GM12891 (cell line): Measurements from ENCODE around the gene FUBP3.

Source experiments
- DNase-seq: peaks from one replicate; pipeline ENCODE4 v3.0.0; 2011; ENCODE audit warnings: low spot score; ENCODE audit not compliant: insufficient read length
- FAIRE-seq: peaks from 2 replicates; lab custom pipeline; 2011; peaks lifted over from hg19 to GRCh38; lab: Jason Lieb, UNC
- PAX5 ChIP-seq: IDR thresholded peaks from 2 replicates; pipeline ENCODE4 v1.6.1; 2011; ENCODE audit warnings: low read length, moderate library complexity, mild to moderate bottlenecking; ENCODE audit not compliant: insufficient read depth, severe bottlenecking
- POLR2A ChIP-seq: IDR thresholded peaks from 2 replicates; pipeline ENCODE4 v1.6.1; 2011; ENCODE audit warnings: low read depth, low read length, control low read depth
- POLR2AphosphoS5 ChIP-seq: IDR thresholded peaks from 2 replicates; pipeline ENCODE4 v1.6.1; 2011; ENCODE audit warnings: low read depth, low read length, control low read depth
- POU2F2 ChIP-seq: IDR thresholded peaks from 2 replicates; pipeline ENCODE4 v1.6.1; 2011; ENCODE audit warnings: low read depth, mild to moderate bottlenecking, control low read depth, low read length, moderate library complexity
- SPI1 ChIP-seq: IDR thresholded peaks from 2 replicates; pipeline ENCODE4 v1.6.1; 2011; ENCODE audit warnings: low read depth, low read length, control low read depth
- TAF1 ChIP-seq: IDR thresholded peaks from 2 replicates; pipeline ENCODE4 v1.6.1; 2011; ENCODE audit warnings: low read depth, low read length, control low read depth

The FUBP3 gene

DNA sequence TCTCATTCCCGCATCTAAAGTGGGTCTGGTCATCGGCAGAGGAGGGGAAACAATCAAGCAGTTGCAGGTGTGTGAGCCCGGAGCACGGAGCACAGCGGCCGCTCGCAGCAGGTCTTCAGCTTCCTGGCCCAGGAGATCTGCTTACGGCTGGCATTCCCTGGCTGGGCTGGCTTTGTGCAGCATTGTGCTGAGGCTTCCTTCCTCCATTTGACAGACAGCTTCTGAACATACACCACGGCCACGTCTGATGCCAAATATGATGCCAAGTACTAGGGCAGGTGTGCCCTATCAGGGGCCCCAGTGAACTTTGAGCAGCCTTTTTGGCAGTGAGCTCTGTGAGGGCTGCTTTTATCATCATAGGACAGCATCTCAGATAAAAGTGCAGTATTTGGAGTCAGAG, 37.1 kb downstream of the FUBP3 start:
- TF ChIP-seq POLR2AphosphoS5 (no peak), SPI1 (no peak), POLR2A (no peak), POU2F2 (no peak), TAF1 (no peak), PAX5 (no peak)
- DNase-seq, result no peak
- no peak for FAIRE-seq

DNA sequence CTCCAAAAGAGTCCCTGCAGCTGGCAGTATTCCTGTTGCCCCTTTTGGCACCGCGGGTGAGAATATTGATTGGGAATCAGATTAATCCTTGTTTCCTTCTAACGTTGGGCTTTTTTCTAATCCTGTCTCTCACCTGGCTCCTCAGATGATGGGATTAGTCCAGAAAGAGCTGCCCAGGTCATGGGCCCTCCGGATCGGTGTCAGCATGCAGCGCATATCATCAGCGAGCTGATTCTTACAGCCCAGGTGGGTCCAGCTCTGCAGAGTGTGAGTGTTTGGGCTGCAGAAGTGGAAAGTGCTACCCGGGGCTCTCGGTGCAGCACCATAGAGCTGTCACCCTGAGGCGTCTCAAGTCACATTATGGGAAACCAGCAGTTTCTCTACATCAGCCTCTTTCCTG, 44.1 kb downstream of the FUBP3 start:
- TF ChIP-seq SPI1, result no peak
- TF ChIP-seq POLR2A, result no peak
- TF ChIP-seq POLR2AphosphoS5, result no peak
- TF ChIP-seq PAX5, result no peak
- no peak for TF ChIP-seq POU2F2
- no peak for TF ChIP-seq TAF1
- FAIRE-seq, result no peak
- no peak for DNase-seq

DNA sequence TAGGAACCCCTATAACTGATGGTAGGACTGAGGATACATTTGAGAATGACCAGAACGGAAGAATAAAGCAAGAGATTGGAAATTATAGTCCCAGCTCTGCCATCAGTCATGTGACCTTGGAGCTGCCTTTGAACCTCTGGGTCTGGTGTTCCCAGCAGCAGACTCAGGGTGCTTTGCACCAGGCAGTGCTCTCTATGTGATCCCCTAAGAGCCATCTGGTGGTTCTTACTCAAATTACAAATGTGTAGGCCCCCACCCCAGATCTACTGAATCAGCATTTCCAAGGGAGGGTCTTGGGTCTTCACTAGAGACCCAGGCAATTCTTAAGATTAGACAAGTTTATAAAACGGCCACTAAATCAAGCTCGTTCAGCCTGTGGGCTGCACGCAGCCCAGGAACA, 44.8 kb downstream of the FUBP3 start:
- DNase-seq (no peak), FAIRE-seq (no peak)
- TF ChIP-seq TAF1 (no peak), POU2F2 (no peak), SPI1 (no peak), PAX5 (no peak), POLR2A (no peak)

GRCh38 chr9:130626249-130626996, 47.0 kb downstream of the FUBP3 start:
- FAIRE-seq (no peak), DNase-seq (no peak)
- TF ChIP-seq SPI1 (no peak), POLR2A (no peak), POU2F2 (no peak), TAF1 (no peak), PAX5 (no peak), POLR2AphosphoS5 (no peak)

GRCh38 chr9:130627051-130627450, 47.7 kb downstream of the FUBP3 start:
- FAIRE-seq (no peak), DNase-seq (no peak)
- no peak for TF ChIP-seq POU2F2

DNA sequence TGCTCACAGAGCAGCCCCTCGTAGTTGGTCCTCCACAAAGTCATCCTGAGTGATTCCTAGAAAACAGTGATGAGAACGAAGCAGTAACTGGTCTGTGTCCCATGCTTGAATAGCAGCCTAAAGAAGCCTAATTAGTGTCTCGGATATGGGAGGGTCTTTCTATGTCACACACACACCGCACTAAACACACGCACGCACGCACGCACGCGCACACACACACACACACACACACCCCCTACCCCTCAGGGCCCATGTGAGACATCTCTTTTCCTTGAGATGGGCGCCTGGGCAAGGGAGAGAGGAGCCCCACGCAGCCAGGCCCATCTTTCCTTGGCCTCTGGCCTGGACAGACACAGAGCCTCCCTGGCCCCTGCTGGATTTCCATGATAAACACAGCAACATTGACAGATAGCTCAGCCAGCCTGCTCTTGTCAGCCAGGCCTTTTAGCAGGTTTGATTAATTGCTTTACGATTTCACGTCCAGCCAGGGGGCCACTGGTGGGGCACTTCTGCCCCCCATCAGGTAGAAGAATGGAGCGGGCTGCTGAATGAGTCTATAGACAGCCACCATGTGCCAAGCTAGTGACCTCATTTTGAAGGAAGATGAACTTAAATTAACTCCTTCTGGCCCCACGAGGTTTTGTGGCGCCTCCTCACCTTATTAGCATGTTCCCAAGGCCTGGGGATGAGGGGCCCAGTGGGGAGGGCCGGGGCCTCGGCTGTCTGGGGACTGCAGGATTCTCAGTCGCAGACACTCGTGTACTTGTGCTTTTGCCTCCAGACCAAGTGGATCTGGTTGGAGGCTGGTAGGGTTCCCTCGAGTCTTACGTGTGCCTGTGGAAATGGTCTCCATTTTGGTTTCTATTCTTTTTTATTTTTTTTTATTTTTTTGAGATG, 48.8 kb downstream of the FUBP3 start:
- no peak for DNase-seq
- TF ChIP-seq POU2F2 (no peak), POLR2AphosphoS5 (no peak), TAF1 (no peak), SPI1 (no peak), PAX5 (no peak), POLR2A (no peak)
- no peak for FAIRE-seq

DNA sequence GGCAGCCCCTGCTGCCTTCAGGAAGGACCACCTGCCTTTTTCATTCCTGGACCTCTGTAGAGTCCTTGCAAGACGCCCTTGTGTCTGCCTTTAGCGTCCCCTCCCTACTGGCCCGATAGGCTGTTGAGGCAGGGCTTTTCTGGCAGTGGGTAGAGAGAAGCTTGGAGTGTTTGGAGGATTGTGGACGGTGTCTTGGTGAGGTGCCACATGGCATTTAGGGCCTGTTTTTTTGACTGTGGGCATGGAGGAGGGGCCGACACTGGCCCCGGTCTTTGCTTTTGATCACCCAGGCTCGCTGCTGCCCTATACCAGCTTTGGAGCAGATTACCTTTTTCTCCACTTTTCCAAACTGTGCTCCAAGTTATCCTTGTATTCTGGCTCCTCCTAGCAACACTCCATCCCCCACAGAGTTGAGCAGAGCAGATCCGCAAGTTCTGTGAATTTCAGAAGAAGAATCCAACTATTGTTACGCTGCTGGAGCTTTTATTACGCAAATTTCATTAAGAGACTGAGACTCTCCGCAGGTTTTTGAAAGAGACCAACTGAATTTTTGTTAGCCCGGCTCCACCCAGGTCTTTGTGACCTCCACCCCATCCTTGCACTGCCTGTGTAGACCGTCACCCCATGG, 50.2 kb downstream of the FUBP3 start:
- DNase-seq (no peak), FAIRE-seq (no peak)
- TF ChIP-seq POLR2AphosphoS5 (no peak), TAF1 (no peak), PAX5 (no peak), POU2F2 (no peak), SPI1 (no peak), POLR2A (no peak)

GRCh38 chr9:130630071-130630450, 50.7 kb downstream of the FUBP3 start:
- TF ChIP-seq POLR2AphosphoS5 (no peak), SPI1 (no peak), TAF1 (no peak), POU2F2 (no peak), POLR2A (no peak), PAX5 (no peak)
- no peak for FAIRE-seq
- no peak for DNase-seq

GRCh38 chr9:130630506-130631330, 51.3 kb downstream of the FUBP3 start:
- no peak for DNase-seq
- TF ChIP-seq POU2F2 (no peak), TAF1 (no peak), POLR2AphosphoS5 (no peak), PAX5 (no peak), SPI1 (no peak), POLR2A (no peak)
- no peak for FAIRE-seq
